NT2/D1 (cell line): ENCODE results near the gene EPS15.

ENCODE experiments used
- SUZ12 ChIP-seq: IDR thresholded peaks from 2 replicates; pipeline ENCODE4 v1.6.1; 2011; ENCODE audit not compliant: insufficient read length, insufficient read depth; ENCODE audit errors: extremely low read depth
- YY1 ChIP-seq: IDR thresholded peaks from 2 replicates; pipeline ENCODE4 v1.6.1; 2011; ENCODE audit not compliant: insufficient read length, insufficient read depth
- ZNF274 ChIP-seq: IDR thresholded peaks from 2 replicates; pipeline ENCODE4 v1.6.1; 2011; ENCODE audit warnings: mild to moderate bottlenecking, low read depth, low read length

DNA sequence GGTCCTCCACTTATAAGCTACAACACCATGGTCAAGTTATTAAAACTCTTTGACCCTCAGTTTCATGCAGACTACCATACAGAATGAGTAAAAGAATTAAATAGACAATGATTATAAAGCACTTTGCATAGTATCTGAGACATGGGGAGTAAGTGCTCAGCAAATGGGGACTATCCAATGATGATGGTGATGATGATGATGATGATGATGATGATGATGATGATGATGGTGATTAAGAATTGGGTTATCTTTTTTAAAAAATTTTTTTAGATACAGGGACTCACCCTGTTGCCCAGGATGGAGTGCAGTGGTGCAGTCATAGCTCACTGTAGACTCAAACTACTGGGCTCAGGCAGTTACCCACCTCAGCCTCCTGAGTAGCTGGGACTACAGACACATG, 8.1 kb upstream of the EPS15 start:
- no peak for TF ChIP-seq YY1
- no peak for TF ChIP-seq ZNF274
- no peak for TF ChIP-seq SUZ12
